Activated CD4-positive, CD25-positive, alpha-beta regulatory T cell treated with anti-CD3 and anti-CD28 coated beads, Interleukin-2, amount 50 U/mL, for 72 hours (primary cell): Measurements from ENCODE around the gene COPA.

Source experiments
- DNase-seq: peaks from one replicate; pipeline ENCODE4 v3.0.0; 2021

Gene COPA

DNA sequence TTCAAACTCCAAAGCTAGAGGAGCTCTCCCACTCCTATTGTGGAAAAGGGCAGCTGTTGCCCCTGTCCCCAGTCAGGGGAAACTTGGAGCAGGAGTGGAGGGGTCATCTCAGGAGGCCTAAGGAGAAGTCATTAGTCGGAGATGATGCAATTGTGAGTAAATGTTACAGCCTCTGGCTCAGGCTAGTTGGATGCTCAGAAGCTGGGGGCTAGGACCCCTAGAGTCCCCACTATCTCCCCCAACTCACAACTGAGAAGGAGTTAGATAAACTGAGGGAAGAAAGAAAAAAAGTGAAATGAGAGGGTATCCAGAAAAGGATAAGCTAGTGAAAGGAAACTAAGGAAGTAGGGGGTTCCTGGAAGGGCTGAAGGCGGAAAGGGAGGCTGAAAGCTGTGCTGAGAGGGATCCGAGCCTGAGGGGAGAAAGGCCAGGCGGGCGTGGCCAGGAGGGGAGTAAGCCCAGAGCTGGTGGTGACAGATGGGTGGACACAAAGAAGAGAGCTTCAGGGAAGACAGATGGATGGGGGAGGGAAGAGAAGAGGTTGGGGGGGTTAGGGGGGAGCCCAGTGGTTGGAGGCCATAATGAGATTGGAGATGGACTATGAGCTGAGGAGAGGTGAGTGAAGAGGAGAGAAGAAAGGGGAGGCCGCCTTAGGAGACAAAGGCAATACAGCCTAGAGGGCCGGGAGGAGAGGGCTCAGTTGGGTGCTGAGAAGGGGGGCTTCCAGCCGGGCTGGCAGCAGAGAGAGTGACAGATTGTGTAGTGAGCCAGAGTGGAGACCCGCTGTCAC lies 19.3 kb upstream of the COPA start:
- DNase-seq: peak; percentile 17

DNA sequence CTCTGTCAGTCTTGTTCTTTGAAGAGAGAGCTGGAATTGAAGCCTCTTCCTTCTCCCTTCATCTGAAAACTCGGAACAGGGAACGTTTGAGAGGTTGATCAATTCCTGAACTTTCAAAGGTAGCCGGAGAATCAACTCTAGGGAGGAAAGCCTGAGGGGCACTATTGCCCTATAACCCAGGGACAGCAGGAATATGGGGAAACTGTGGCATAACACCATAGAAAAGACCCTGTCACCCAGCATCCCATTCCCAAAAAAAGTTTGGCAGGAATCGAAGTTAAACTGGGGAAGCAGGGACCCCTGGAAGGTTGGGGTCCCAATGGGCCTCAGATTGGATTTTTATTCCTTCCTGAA lies 18.7 kb upstream of the COPA start:
- no peak for DNase-seq

DNA sequence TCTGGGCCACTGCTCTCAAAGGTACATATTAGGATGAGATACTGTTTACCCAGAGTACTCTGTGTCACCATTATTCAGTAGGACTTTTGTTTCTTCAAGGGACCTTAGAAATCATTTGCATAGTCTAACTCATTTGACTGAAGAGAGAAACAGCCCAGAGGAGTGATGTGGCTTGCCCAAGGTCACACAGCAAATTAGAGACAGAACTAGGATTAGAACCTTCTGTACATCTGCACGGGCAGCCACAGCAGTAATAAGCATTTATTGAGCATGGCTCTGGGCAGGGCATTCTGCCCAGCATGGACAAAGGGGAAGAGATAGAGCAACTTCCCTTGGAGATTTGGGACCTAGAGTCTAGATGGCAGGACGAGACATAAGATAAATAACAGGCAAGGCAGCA lies 18.1 kb upstream of the COPA start:
- DNase-seq: no peak

DNA sequence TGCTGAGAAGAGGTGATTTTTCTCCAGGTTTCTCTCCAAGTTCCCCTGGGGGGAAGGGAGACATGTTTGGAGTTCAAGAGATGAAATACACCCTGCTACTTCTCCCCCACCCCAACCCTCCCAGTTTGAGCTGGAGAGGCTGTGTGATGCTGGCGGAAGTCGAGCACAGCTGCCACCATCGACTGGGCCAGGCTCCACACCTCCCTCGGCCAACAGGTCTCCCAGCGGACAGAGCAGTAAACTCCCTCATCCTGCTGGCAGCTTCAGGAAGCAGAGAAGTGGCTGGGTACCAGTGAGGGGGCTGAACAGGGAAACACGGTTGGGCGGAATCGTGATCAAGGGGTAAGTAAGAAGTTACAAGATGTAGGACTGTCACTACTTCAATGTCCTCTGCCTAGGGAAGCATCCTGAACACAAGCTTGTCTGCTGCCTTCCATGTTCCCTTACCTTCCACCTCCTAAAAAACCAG lies 17.2 kb upstream of the COPA start:
- no peak for DNase-seq

DNA sequence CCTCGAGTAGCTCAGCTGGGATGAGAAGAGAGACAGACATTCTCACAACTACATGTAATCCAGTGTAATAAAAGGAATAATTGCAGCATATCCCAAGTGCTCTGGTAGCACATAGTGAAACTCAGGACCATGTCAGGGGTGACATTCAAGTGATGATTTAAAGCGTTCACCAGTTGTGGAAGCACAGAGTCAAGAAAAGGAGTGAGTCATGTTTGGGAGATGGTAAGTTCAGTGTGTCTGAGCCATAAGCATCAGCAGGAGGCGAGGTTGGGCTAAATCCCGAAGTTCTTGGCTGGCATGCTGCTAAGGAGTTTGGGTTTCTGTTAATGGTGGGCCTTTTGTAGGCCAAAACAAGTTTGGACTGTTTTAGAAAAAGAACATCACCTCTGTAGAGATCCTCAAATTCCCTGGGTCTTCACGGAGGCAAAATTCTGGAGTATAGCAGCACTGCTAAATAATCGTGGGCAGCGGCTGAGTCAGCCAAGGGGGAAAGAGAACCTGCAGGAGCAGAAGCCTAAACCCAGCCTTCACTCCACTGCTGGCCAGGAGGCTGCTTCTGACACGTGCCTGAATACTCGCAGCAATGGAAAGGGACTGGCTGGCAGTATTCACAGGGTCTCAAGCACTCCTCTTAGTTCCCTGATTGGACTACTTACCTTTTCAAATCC lies 16.6 kb upstream of the COPA start:
- DNase-seq: no peak

DNA sequence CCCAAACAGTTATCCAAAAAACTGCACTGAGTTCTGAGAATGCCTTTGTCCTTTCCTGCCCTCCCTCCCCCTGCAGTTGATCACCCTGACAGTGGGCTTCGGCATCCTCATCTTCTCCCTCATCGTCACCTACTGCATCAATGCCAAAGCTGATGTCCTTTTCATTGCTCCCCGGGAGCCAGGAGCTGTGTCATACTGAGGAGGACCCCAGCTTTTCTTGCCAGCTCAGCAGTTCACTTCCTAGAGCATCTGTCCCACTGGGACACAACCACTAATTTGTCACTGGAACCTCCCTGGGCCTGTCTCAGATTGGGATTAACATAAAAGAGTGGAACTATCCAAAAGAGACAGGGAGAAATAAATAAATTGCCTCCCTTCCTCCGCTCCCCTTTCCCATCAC lies 15.0 kb upstream of the COPA start:
- DNase-seq: no peak

DNA sequence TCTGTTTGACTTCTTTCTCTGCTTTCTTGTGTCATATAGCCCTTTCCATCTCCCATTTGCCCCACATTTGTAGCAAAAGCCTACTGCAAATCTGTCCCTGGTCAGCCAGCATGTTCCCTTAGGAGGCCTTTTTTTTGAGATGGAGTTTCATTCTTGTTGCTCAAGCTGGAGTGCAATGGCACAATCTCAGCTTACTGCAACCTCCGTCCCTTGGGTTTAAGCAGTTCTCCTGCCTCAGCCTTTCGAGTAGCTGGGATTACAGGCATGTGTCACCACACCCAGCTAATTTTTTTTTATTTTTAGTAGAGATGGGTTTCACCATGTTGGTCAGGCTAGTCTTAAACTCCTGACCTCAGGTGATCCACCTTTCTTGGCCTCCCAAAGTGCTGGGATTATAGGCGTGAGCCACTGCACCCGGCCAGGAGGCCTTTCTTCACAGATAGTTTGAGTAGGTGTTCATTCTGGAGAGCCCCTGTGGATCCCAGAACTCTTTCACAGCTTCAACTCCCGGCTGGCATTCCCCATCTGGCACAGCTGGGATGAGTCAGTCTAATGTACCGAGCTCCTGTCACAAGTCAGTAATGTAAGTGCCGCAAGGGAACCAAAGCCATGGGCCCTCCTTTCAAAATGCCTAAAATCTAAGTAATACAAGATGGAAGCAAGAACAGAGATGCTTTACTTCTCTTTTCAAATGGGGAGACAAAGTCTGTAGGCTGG lies 14.4 kb upstream of the COPA start:
- no peak for DNase-seq

DNA sequence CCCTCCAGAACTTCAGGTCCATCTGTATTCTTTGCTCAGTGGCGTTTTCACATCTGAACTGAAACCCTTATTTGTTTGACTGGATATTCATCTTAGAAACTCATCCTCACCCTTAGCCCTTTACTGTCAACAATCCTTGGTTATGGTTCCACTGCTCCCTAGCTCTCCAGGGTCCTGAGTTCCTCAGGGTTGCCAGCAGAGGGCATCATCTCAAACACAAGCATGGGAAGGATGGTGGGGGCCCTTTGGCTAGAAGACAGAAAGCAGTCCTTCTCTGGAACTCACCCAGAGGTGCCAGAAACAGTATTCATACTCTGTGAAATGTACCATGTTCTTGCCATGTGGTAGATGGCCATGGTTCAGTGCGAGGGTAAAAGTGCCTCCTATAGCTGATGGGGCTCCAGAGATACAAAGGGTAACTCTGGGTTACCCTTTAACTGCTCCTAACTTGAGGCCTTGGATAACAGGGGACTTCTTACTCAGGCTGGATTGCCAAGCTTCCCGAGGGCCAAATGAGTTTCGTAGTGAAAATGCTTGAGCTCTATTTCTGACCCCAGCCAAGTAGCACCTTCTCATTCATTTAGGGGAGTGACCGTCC lies 11.4 kb upstream of the COPA start:
- DNase-seq: peak; percentile 26

DNA sequence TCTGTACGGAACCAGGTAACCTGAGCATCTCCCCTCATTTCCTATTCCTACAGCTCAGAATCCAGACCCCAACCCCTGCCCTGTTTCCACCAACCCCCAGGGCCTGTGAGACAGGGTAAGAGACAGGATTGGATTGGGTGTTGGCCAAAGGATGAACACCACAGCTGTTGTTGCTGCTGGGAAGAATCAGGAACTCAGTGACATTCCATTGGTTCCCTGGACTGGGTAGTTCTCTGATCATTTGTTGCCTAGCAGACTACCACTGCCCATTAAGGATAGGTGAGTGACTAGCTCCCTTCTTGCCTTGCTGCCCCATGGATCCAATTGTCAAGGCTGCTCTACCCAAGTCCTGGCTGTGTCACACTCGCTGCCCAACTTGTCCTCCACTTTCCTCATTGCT lies 10.2 kb upstream of the COPA start:
- no peak for DNase-seq

DNA sequence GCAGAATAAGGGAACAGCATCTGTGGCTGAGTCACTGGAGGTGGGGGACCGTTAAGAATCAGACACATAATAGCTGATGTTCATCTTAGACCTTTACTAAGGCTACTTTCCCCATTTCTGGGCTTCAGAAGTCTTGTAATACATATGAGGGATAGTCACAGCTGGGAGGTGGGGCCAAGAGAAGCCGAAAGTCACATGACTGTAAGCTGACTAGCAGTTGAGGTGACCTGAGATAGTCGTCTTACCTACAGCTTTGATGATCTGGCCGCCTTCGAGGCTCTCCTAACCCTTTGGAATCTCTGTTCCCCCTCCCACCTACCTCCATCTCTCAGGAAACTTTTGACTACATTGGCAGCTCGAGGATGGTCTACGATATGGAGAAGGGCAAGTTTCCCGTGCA lies 9.5 kb upstream of the COPA start:
- DNase-seq: no peak

DNA sequence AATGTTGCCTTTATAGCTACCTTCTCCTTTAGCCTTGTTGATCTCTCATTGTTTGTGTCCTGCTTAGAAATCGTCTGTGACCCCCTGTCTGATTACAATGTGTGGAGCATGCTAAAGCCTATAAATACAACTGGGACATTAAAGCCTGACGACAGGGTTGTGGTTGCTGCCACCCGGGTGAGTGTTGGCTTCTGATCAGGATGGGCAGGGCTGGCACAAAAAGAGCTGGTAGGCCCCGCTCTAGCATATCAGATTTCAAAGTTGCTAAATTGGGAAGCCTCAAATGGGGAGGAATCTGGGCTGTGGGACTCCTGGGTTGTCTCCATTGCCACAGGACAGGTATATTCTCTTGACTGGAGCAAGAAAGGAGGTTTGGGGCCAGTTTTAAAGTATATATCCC lies 8.6 kb upstream of the COPA start:
- DNase-seq: no peak

DNA sequence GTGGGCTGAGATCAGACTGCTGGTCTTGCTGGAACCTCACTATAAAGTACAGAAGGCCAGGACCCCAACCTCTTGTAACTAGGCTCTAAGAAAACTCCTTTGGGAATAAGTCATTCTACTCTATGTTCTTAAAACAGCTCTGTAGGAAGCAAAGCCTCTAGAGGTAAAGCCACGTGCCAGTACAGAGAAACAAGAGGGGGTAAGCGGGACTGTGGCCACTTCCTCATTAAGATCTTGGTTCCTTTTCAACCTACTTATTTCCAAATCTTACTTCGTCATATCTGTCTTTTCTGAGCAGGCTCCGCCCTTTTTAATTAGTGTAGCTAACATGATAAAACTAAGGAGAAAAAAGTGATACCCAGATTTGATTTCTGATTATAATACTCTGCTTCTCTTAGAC lies 3.9 kb upstream of the COPA start:
- no peak for DNase-seq

DNA sequence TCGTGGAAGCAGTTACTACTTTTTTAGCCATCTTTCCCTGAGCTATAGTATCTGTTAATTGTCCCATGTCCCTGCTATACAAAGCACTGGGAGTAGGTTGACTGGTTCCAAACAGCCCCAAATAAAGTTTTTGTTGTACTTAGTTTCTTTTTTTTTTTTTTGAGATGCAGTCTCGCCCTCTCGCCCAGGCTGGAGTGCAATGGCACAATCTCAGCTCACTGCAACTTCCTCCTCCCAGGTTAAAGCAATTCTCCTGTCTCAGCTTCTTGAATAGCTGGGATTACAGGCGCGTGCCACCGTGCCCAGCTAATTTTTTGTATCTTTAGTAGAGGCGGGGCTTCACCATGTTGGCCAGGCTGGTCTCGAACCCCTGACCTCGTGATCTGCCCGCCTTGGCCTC lies 3.4 kb upstream of the COPA start:
- DNase-seq: no peak

DNA sequence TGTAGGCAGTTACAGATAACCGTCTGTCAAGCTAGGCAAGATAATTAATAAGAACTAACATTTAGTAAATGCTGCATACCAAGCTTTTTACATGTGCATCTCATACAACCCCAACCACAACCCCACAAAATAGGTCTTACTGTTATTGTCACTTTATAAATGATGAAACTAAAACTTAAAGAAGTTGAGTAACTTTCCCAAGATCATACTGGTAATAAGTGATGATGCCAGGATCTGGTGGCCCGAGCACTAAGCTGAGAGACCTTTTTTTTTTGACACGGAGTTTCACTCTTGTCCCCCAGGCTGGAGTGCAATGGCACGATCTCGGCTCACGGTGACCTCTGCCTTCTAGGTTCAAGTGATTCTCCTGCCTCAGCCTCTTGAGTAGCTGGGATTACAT lies 1.9 kb upstream of the COPA start:
- no peak for DNase-seq

DNA sequence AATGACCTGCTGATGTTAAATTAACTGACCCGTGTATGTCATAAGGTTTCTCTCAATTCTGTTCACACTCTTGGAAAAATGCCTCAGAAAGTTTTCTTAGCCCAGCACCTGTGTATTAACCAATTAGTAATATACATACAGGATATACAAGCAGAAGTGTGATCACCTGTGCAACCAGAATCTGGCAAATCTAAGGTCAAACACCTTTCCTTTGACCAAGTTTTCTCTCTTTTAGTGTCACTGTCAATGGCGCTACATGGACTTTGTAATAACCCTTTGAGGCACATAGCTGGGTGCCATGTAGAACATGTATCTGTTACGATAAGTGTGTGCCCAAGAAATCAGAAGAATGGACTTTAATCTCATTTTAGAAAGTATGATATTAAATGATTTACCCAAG lies 1.2 kb upstream of the COPA start:
- no peak for DNase-seq

DNA sequence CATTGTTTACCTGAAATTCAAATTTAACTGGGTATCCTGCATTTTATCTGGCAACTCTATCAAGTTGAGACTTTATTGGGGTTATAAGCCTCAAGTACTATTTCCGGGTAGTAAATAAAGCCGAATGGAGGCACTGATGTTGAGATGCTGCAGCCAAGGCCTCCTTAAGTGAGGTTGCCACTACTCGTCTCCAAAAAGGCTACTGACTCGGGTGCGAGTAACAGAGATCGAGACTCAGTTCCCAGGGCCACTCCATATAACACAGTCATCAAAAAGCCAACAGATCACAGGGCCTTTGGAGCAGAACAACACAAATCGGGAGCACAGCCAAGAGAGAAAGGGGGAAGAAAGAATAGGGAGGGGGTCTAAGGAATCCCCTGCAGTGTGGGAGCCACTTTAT lies 524 bp downstream of the COPA start:
- no peak for DNase-seq

DNA sequence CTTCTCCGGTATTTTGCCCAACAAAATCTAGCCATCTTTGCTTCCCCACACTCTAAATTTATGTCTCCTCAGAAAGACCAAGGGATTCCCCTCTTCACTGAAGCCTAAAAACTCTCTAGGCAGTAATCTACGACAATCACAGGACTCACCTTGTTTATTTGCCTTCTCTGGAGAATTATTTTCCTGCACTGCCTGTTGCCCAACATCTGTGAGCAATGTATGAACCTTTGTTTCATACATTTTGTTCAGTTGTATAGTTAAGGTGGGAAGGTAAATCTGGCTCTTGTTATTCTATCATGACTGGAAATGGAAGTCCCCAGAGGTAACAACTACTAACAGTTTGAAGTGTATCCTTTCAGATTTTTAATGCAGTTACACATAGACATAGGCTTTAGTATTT lies 2.2 kb downstream of the COPA start:
- DNase-seq: no peak

DNA sequence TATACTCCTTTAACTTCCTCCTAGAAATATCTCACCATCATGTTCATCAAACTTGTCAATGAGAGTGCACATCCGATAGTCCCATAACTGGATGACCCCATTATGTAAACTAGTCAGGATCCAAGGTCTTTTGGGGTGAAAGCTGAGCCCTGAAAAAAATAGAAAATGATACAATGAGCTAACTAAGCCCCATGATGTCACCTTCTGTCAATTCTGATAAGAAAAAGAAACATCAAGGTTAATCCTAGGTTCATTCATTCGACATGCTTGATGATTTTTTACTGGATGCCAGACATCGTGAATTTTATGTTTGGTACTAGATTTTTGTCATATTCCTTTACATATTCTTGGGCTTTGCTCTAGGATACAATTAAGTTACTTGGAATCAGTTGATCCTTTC lies 2.9 kb downstream of the COPA start:
- DNase-seq: no peak

DNA sequence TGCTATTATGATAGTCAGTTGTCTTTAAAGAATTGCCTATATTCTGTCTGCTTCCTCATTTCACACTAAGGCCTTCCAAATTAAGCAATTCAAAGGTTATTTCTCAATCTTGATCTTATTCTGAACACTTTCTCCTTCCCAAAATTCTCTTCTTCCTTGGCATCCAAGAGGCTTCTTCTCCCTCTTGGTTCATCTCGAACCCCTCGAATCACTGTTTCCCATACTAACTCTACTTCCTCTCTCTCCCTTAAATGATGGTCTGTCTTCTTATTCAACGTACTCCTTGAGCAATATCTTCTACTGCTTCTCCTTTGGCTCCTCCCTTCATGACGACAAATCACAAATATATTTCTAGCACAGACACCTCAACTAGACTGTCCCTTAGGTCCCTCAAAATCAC lies 4.5 kb downstream of the COPA start:
- DNase-seq: no peak

DNA sequence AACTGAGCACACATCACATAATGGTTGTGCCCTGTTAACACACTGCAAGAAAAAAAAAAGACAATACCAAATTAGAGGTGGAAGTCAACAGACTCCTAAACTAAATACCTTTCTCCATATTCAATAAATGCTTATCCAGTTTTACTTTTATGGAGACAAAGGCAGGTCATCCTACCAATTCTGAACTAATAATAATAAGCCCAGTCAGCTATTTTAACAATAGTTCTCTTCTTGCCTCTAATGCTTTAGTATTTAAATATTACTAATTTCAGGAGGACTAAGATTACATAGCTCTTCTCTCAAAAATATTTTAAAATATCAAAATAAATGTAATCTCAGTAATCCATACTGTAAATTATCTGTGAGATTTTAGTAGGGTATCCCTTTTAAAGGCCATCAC lies 10.5 kb downstream of the COPA start:
- no peak for DNase-seq

DNA sequence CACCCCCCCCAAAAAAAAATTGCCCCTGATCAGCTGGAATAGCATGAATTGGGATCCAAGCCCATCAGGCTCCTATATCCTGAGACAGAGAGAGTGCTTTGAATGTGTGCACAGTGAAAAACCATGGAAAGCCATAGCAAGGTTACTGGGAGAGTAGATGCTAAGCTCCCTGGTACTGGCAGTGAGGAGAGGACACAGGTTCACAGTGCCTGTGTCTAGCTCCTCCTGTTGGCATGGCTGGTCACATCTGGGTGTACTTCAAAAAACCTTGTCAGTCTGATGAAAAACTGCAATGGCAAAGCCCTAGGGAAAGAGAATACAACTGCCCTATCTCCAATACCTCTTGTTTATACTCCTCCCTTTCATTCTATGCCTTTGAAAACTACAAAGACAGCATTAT lies 12.9 kb downstream of the COPA start:
- DNase-seq: no peak

DNA sequence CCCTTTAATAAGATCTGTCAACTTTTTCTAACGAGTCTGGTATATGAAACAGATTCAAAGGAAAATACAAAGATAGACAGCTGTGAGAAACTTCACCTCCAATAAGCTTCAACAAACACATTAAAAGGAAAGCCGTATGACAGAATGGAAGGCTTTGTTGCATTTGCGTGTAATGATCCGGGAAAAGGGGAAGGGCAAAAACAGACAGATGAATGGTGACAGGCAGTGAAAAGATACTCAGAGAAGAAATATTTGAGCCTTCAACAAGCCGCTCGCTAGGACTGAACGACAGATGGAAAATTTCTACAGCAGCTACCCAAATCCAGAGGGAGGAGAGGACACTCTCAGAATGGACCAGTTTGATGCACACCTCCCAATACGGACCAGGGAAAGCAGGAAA lies 14.9 kb downstream of the COPA start:
- DNase-seq: no peak

DNA sequence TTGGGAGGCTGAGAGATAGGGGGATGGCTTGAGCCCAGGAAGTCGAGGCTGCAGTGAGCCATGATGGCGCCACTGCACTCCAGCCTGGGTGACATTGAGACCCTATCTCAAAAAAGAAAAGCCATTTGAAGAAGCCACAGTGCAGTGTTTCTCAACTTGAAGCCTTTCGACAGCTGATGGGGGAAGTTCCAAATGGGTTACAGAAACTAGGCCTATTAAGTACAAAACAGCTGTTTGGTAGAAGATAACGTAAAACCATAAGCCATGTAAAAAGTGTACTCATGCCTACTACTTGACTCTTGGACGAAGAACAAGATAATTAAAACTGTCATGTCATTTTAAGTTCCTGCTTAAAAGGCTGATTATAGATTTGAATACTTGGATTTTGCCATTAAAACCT lies 16.6 kb downstream of the COPA start:
- no peak for DNase-seq

DNA sequence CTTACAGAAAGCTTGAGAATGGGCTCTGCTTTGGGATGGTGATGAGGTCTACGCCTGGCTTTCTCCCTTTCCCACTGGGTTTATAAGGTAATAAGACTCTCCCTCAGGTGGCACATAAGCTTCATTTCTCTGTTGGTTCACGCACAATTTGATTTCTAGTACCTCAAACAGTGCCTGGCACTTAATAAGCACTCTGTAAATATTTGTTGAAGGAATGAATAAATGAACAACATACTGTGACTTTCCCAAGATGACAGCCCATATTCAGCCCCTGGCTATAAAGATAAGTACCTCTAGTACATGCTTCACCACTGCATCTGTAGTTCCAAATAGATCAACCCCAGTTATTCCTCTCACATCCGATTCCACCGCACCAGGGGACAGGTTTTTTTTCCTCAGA lies 17.8 kb downstream of the COPA start:
- DNase-seq: no peak
